T-helper 1 cell treated with Interleukin-12 subunit alpha and Interleukin-12 subunit beta and Interleukin-4 antibody, amounts not matched to agents 30 ng/mL and 1 ng/mL, for 36 hours (primary cell): ENCODE results near the gene ACY1. TPM values are rescaled to one million over a fixed set of nuclear protein-coding genes. Genes with fewer than 3 reads are reported as not detected.

Experiments used
- intact Hi-C: fragments of 100-400 bp; cut with micrococcal nuclease; formaldehyde crosslinking; loops from one replicate; pipeline ENCODE4 v1.15.1; 2024
- total RNA-seq: library from RNA; stranded (reverse); gene quantifications from 2 replicates; pipeline ENCODE4 v1.2.3, GENCODE V29; 2022

The ACY1 gene
- total RNA-seq, 1 donor from 2014 or later, result 23.1 TPM

DNA sequence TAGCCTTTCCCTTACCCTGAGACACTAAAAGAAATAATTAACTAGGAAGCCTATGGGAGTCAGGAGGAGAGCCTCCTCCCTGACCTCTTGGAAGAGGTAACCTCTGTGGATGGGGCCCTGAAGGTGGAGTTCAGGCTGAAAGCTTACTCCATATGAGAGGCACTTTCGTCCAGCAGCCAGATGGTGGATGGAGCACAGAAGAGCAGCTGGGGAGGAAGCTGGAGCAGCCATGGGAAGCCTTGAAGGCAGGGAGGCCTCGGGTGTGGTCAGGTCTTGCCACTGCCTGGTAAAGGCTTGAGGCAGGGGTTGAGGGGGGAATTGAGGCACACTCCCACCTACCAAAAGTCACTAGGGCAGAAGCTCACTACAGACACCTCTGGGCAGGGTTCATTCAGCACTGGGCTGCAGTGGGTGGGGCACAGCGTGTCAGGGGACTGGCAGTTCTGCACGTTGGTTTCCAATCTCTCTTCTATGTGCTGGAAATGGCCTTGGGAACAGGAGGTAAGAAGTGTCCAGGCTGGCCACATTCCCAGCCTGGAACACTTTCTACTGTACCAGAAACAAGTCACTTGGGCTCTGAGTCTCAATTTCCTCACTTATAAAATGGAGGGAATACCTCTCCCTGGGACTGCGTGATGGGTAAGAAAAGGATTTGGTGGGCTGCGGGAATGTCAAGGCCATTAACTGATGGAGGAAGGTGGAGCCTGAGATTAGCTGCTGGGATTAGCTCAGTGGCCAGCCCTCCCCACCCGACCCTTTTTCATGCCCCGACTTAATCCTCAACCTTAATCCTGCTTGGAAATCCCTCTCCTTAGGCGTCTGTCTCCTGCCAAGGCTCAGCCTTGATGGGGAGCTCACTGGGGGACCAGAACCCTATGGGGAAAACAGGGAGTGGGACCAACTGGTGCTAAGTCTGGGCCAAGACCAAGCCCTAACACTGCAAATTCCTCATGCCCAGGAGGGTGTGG is 21.4 kb upstream of the ACY1 start:
- intact Hi-C loops, result no loop called here

DNA sequence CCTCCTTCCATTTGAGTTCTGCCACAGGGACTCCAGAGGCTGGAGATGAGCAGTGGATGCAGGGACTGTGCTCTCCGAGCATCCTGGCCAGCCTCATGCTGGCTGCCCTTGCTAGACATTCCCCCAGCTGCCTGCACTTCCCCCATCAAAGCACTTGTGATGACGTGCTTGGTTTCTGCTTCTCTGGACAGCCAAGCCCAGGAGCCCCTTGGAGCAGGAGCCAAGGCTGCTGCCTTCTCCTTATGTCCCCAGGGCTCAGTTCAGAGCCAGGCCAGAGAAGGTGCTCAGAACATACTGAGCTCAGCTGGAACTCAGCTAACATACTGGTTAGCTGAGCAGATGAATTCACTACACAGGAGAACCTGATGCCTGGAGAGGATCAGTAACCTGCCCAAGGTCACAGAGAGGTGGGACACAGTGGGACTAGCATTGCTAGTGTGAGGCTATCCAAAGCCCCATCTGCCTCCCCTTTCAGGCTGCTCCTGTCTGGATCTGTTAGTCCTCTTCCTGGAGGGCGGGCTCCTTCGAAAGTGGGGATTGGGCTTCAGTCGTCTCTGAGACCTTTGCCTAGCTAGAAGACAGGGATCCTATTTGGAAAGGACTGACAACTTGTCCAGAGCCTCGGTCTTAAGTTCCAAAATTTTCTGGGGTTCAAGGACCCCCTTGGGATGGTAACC is 20.3 kb upstream of the ACY1 start:
- intact Hi-C loops, result no loop called here

DNA sequence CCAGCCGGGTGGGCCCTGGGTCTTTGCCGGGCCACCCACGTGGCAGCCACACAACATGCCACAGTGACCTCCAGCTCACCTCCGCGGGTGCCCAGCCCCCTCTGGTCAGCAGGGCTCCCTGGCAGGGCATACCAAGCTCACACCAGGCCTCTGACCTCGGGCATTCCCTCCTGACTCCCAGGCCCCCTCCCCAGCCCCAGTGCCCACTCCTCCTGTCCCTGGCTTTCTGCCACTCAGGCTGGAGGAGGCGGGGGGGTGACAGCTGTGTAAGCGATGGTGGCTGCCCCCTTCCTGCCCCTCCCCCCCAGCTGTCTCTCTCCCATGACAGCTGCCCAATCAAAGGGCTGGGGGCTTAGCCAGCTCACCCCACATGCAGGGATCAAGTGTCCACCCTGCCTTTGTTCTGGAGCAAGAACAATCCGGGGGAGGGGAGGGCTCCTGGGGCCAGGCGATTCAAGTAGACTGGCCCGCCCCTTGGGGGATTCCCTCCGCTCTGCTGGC is 19.3 kb upstream of the ACY1 start:
- intact Hi-C loops, result no loop called here

DNA sequence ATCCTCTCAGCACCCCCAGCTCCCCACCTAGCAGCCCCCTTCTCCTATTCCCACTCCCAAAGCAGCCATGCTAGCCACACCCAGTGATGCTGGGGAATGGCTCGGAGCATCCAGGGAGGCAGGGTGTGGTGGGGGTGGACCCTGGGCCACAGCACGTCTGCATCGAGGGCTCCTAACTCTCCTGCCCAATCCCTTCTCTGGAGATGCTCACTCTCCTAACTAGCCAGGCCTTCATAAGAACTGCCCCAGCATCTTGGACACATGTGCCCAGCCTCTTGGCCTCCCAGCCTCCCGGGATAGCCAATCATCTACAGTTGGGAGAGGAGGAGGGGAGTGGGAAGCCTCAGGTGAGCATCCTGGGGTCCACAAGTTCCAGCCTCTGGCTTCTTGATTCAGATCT is 18.8 kb upstream of the ACY1 start:
- intact Hi-C loops, result no loop called here

DNA sequence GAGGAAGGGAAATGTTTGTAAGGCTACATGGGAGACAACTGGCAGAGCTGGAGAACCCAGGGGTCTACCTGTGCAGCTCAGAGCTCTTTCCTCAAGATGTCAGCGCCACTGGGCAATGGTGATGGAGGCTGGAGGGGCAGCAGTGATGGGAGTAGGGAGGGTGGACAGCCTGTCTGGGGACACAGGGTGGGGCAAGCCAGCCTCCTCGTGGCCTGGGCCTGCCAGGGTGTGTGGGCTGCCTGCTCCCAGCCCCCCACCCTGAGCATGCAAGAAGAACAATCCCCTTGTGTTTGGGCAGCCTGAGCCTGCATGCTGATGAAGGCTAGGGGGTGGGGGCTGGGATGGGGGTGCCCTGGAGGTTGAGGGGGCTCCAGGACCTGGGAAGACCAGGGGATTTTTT is 17.3 kb upstream of the ACY1 start:
- intact Hi-C loops, result no loop called here

DNA sequence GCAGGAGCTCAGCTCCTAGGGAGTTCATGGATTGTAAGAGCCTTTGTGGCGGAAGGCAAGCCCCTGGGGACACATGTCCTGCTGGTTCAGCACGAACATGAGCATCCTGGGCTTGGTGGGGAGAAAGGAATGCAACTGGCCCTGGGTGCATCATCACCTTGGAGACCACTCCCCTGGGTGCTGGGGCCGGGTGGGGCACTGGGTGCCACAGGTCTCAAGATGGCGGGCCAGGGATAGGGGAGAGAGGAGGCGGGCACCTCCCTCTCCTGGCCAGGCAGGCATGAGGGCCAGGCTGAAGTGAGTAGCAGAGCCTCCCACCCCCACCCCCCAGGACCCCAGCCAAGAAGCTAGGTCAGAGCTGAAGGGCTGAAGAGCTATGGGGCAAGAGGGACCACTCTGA is 16.8 kb upstream of the ACY1 start:
- intact Hi-C loops, result no loop called here

DNA sequence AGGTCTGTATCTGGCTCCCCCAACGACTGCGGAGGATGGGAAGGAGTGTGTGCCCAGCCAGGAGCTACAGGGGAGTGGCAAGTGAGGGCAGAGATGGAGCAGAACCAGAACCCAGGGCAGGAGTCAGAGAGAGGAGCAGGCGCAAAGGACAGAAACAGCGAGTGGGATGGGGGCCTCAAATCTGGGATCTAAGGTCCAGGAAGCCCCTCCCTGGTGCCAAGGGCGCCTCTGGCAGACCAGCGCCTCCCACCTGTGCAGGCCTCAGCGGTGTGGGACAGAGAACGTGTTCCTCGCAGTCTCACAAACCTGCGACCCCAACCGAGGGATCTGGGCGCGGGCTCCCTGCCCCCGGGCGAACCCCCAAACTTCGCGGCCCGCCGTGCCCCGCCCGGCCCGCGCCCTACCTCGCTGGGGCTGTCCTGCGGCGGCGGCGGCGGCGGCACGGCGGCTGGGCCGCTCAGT is 16.4 kb upstream of the ACY1 start:
- intact Hi-C loops, result loop anchor here (1.0 kb wide), 2 partner anchors 8 to 25 kb away; partner anchors contain the start of genes ABHD14A and PARP3

DNA sequence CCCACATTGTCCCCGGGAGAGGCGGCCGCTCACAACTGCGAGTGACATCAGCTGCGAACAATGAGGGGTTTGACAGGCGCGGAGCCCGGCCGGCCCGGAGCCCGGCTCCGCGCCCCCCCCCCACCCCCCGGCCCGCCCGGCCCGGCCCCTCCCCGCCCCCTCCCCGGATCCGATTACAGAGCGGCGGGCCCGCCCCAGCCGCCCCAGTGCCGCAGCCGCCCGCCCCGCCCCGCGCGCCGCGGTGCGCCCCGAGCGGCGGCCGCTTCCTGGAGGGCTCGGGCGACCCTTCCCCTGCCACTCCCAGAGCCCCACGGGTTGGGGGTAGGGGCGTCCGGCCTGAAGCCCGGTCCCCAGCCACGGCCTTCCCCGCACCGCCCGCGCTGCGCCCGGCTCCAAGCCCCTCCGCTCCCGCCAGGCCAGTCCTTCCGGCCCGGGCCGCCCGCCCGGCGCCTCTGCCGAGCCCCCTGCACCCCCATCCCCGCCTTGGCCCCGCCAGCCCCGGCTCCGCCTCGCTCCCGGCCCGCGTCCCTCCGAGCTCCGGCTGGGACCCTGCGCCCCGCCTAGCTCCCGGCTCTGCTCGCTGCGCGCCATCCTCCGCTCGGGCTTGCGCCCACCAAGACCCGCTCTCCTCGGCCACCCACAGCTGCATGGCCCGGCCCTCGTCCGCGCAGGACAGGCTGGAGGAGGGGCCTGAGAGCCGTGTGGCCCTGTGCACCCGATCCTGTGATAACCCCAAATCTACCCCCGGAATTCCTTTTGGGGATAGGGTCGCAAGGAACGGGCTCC is 15.8 kb upstream of the ACY1 start, which contains the start of gene PCBP4:
Gene PCBP4, minus strand, starts transcription at position 71 of the 786 bp plus-strand sequence. CDS start 6,214 bp downstream, outside the sequence.
- intact Hi-C loops, result loop anchor here (1.0 kb wide), 2 partner anchors 8 to 25 kb away; partner anchors contain the start of genes ABHD14A and PARP3

DNA sequence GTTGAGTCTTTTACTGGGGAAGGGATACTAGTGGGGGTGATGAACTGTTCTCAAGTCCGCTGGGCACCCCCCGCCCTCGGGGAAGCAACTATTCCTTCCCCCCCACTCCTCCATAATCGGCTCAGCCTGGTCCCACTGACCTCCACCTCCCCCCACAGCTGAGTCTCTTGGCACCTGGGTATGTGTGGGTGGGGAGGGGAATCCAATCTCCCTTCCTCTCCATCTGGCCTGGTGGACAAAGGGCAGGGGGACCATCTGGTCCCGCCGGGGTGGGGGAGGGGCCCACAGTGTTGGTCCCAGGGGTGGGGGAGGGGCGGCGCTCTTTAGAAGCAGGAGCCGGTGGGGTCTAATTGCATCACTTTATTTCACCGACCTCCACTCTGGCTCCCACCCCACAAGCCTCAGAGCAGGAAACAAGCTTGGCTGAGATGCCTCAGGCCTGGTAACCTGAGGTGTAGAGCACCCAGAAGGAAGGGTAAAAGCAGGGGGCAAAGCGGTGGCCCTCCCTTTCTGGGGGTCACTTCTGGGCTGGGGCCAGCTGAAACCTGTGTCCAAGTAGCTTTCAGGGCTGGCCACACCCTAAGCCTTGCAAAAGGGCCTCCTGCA is 15.1 kb upstream of the ACY1 start:
- intact Hi-C loops, result no loop called here

DNA sequence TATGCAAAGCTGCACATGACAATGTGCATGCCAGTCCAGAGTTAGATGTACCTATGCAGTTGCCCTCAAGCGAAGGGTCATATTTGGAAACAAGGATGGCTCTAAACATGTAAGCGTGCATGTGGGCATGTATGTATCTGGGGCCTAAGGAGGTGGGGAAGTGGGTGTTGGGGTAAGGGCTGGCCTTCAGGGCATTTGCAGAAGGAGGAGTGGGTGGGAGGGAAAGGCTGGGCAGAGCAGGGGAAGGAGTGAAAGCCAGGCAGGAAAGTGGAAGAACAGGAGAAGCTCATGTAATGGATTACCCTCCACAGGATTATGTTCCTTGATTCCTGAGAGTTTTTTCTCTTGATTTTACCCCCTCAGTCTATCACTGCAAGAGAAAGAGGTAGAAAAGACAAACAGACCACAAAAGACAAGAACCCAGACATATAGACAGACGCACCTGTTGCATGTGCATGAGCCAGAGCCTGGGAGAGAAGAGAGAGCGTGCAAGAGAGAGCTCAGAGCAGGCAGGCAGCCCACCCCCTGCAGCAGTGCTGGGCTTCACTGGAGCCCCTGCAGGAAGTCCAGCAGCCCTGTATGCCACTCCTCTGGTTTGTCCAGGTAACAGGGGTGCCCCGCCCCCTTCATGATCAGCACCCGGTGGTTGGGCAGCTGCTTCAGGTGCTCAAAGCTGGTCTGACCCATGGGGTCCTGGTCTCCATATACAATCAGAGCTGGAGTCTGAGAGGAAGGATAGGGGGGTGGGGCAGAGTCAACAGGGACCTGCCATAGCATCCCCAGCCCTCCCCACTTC is 14.3 kb upstream of the ACY1 start:
- intact Hi-C loops, result no loop called here

DNA sequence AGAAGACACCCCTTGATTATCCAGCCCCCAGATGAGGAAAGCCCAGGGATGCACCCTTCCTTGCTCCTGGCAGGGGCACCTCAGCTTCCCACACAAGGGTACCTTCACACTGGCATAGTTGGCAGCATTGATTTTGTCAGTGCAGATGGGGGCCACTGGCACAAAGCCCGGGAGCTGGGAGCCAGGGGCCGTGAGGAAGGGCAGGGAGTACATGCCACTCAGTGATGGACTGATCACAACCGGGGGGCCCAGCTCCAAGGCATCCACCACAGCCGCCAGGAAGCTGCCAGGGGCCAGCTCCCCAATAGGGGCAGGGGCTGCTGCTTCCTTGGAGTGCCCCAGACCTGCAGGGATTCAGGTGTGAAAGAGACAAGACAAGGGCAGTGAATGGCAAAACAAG is 13.5 kb upstream of the ACY1 start:
- intact Hi-C loops, result loop anchor here (5.0 kb wide), 2 partner anchors 173 to 283 kb away; no protein-coding TSS in a partner anchor

DNA sequence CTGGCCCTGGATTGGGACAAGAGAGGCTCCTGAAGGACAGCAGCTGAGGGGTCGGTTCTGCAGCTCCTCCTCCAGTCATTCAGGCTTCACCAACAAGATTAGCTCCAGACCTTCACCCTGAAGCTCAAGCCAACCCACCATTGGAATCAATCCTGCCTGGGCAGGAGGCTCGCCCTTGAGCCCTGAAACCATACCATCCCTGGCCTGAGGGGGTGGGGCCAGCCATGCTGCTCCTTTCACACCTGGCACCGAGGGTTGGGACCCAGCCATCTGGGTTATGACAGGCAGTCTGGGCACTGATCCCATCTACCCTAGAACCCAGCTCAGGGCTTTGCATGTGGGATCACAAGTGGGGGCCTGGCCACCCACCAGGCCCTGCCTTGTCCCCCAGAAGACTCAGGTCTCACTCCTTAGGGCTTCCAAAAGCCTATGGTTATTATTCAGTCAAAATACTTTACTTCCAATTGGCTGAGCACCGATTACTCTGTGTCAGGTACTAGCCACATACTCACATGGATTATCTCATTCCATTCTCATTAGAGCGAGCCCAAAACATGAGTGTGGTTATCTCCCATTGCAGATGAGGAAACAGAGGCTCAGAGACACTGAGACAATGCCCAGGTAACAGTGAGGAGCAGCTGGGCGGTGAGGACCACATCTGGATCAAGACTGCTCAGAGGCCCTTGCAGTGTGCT is 12.6 kb upstream of the ACY1 start:
- intact Hi-C loops, result loop anchor here (5.0 kb wide), 2 partner anchors 173 to 283 kb away; no protein-coding TSS in a partner anchor

DNA sequence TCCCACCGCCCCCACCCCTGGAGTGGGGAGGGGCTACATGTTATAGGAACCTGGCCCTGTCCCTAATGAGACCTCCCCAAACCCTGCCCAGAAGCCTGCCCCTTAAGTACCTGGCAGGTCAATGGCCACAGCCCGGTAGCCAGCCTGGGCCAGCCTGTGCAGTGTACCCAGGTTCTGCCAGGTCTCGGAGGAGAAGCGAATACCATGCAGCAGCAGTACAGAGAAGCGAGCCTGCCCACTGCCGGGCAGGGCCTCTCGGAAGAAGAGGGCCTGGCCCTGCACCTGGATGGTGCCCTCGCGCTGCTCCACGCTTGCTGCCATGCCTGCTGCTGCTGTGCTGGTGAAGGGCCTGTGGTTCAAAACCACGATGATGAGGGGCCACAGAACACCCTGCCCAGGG is 12.0 kb upstream of the ACY1 start:
- intact Hi-C loops, result loop anchor here (5.0 kb wide), 2 partner anchors 174 to 284 kb away; no protein-coding TSS in a partner anchor

DNA sequence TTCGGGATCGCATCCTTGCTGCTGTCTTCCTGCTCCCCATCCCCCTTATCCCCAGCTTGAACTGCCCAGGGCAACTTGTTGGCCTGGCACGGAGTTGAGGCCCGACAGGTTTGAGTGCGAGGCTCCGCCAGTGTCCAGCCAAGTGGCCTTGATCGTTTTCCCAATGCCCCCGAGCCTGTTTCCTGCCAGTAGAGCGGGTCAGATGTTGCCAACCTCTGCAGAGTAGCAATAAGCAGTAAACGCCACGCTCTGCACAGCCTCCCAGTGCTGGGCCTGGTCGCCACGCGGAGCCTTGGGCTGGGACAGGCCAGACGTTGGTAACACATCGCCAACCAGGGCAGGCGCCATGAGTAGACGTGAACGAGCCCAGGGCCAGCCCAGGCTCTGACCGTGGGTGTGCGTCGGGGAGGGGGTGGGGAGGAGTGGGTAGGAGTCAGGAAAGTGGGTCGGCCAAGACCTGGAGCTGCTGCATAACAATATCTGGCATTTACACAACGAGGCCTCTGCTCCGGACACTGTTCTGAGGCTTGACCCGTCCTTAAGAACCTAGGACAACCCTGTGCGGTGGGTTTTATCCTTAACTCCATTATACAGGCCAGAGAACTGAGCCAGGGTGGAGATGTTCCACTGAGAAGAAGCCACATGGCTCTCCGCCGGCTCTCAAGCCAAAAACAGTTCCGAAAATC is 8.9 kb upstream of the ACY1 start:
- intact Hi-C loops, result loop anchor here (1.0 to 5.0 kb wide), 8 partner anchors 32 to 583 kb away; partner anchors contain the start of genes DUSP7, PARP3 and RBM15B

DNA sequence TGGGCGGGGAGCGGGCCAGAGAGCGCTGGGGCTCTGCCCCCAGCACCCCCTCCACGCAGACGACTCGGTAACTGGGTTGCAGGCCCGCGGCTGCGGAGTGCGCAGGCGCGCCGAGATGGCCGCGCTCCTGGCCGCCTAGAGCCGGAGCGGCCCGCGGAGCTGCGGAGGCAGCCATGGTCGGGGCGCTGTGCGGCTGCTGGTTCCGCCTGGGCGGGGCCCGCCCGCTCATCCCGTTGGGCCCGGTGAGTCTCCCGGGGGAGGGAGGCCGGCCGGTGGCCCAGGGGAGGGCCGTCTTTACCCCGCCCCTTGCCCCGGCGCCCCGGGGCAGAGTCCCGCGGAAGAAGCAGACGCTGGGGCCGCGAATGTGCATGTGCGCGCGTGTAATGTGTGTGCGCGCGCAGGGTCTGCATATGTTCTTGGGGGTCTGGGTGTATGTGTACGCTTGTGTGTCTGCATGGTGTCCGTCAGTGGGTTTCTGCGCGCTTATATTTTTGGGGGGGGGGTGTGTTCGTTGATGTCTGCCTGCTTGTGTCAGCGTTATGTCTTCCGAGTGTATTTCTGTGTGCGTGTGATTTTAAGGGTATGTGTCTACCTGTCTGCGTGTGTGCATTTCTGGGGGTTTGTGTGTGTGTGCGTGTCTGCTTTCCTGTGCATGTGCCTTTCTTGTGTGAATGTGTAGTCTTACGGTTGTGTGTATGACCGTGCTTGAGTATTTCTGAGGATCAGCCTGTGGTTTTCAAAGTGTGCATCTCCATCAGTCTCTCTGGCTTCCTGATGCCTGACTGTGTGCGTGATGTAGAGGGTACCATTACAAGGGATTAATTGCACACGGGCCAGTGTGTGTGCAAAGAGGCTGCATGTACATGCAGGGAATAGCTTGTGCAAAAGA is 8.1 kb upstream of the ACY1 start, which contains the start of gene ABHD14A:
Gene ABHD14A, plus strand, starts transcription at position 102 of the 889 bp plus-strand sequence. Its CDS starts 72 bp downstream, at position 174.
- intact Hi-C loops, result loop anchor here (1.0 to 5.0 kb wide), 13 partner anchors 8 to 584 kb away; partner anchors contain the start of genes ACY1, DUSP7, PARP3 and PCBP4

DNA sequence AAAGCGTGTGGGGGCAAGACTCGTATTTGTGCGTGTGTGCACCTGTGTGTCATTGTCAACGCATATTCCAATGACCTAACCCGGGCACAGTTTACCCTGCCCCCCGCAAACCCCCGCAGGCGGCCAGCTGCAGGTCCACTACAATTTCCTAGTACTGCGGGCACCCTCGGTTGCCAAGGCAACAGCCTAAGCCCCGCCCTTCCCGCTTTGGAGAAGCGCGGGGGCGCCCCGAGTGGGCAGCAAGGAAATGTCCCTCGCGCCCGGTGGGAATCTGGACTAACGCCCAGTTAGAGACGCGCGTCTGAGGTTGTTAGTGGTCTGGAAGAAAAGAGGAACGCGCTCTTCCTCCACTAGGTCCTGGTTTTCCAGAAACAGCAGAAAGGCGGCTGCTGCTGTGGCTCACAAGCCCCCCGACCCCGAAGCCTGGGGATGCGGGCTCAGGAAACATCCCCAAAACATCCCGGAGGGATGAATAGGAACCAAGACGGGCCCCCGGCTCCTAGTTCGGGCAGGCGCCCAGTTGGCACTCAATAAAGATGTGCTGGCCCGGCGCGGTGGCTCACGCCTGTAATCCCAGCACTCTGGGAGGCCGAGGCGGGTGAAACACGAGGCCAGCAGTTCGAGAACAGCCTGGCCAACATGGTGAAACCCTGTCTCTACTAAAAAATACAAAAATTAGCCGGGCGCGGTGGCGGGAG is 7.3 kb upstream of the ACY1 start:
- intact Hi-C loops, result loop anchor here (1.0 to 5.0 kb wide), 6 partner anchors 7 to 304 kb away; partner anchors contain the start of genes ACY1, DUSP7, PCBP4 and POC1A
